WI38 (cell line): ENCODE results near the gene ZNF655.

ENCODE experiments used
- H3K4me3 ChIP-seq: 2 replicates; pipeline ENCODE4 v1.5.1; 2011; ENCODE audit warnings: low read depth, mild to moderate bottlenecking, control low read depth, low read length
- TF ChIP-seq, protein P1 (sequence below): IDR thresholded peaks from 2 replicates; pipeline ENCODE4 v1.5.1; 2012; ENCODE audit warnings: low read depth, mild to moderate bottlenecking, control low read depth, low read length

ZNF655 gene

DNA sequence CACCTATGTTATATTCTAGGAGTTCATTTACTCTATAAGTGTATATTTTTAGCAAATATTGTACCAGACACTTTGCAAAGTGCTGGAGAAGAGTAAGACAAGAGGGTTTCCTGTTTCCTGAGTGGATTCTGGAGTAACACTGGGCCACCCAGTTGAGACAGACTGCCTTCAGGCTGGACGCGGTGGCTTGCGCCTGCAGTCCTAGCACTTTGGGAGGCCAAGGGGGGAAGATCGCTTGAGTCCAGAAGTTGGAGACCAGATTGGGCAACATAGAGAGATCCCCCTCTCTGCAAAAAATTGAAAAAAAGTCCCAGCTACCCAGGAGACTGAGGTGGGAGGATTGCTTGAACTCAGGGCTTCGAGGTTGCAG lies 57.5 kb downstream of the ZNF655 start:
- TF ChIP-seq, protein P1, sequence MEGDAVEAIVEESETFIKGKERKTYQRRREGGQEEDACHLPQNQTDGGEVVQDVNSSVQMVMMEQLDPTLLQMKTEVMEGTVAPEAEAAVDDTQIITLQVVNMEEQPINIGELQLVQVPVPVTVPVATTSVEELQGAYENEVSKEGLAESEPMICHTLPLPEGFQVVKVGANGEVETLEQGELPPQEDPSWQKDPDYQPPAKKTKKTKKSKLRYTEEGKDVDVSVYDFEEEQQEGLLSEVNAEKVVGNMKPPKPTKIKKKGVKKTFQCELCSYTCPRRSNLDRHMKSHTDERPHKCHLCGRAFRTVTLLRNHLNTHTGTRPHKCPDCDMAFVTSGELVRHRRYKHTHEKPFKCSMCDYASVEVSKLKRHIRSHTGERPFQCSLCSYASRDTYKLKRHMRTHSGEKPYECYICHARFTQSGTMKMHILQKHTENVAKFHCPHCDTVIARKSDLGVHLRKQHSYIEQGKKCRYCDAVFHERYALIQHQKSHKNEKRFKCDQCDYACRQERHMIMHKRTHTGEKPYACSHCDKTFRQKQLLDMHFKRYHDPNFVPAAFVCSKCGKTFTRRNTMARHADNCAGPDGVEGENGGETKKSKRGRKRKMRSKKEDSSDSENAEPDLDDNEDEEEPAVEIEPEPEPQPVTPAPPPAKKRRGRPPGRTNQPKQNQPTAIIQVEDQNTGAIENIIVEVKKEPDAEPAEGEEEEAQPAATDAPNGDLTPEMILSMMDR, result no peak
- peak overlapping the region; percentile 91 for H3K4me3 ChIP-seq

DNA sequence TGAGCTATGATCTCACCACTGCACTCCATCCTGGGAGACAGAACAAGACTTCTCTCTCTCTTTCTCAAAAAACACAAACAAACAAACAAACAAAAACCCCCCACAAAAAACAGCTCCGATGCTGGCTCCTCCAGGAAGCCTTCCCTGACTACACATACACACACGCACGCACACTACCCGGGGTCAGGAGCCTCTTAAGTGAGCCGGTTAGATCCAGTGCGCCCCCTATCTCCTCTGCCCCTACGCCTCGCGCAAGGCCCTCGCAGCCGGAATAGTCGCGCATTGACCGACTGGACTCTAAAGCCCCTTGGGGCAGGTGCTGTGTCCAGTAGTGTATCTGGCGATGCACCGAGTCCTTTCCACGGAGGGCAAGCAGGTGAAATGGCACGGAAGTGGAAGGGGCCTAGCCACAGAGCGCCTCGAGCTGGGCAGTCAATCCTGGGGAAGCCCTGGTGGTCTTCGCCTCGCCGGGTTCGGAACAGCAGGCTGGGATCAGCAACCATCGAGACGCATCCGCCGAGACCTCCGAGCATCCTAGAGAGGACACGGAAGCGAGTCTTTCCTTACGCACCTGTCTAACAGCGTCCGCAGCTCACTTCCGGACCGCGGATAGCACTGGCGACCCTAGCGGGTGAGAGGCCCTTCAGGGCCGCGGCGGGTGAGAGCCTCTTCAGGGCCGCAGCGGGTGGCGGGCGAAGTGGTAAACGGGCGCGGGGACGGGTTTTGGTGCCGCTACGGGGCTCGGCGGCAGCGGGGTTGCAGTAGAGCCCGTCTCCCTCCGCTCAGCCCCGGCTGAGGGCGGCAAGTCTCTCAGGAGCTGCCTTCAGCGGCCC lies 58.1 kb downstream of the ZNF655 start, which contains the start of gene ZSCAN25:
TSS of gene ZSCAN25 (plus strand) at position 588 of the 833 bp plus-strand sequence. CDS start 2,661 bp downstream, outside the sequence.
- TF ChIP-seq, protein P1, result peak; percentile 32
- peak within 1 kb of the TSS; percentile 91 for H3K4me3 ChIP-seq

DNA sequence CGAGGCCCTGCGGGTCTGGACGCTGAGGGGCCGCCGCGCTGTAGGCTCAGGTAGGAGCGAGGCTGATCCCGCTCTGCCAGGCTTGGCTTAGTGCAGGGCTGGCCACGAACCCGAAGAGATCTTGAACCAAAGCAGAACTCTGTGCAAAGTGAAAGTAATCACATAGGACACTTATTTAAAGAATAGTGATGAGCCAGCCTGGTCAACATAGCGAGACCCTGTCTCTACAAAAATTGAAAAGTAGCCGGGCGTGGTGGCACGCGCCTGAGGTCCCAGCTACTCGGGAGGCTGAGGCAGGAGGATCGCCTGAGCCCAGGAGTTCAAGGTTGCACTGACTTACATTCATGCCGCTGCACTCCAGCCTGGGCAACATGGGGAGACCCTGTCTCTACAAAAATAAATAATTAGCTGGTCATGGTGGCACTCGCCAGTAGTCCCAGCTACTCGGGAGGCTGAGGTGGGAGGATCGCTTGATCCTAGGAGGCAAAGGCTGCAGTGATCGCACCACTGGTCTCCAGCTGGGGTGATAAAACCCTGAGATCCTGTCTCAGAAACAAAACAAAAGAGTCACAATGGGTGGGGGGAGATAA lies 58.8 kb downstream of the ZNF655 start:
- TF ChIP-seq, protein P1, result no peak
- peak overlapping the region; percentile 91 for H3K4me3 ChIP-seq

DNA sequence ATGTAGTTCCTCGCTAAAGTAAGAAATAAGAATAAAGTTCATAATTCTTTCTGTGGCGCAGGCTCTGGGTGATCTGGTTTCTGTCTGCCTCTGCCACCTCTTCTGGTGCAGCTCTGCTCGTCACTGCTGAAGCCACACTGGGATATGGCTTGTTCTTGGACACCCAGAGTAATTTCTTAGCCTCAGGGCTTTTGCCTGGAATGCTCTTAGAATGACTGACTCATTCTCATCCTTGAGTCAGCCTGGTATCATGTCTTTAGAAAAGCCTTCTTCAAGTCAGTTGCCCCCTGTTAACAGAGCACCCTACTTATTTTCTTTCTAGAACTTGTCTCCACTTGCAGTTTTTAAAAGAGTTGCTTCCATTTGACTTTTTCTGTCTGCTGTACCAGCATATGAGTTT lies 60.3 kb downstream of the ZNF655 start:
- no peak overlapping the region for H3K4me3 ChIP-seq
- TF ChIP-seq, protein P1, result no peak

DNA sequence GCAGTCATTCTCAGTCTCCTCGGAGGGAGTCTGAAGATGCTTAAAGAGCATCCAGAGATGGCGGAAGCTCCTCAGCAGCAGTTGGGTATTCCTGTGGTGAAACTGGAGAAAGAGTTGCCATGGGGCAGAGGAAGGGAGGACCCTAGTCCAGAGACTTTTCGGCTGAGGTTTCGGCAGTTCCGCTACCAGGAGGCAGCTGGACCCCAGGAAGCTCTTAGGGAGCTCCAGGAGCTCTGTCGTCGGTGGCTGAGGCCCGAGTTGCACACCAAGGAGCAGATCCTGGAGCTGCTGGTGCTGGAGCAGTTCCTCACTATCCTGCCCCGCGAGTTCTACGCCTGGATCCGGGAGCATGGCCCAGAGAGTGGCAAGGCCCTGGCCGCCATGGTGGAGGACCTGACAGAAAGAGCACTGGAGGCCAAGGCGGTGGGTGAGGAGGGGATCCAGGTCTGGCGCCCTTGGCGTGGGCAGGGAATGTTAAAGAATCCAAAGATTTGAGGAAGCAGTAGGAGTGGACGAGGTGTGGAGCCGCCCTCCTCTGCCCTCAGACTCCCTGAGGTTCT lies 61.2 kb downstream of the ZNF655 start:
- TF ChIP-seq, protein P1, result no peak
- H3K4me3 ChIP-seq, result no peak overlapping the region

DNA sequence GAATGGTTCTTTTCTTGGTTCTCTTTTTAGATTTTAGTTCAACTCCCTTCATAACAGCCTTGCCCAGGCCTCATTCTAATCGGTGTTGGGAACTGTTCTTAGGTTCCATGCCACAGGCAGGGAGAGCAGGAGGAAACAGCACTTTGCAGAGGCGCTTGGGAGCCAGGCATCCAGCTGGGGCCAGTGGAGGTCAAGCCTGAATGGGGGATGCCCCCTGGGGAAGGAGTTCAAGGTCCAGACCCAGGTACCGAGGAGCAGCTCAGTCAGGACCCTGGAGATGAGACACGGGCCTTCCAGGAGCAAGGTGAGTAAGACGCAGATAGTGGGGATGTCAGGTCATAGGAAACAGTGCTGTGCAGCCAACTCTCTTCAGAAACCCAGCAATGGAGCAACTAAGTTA lies 62.8 kb downstream of the ZNF655 start:
- H3K4me3 ChIP-seq, result no peak overlapping the region
- TF ChIP-seq, protein P1, result no peak

DNA sequence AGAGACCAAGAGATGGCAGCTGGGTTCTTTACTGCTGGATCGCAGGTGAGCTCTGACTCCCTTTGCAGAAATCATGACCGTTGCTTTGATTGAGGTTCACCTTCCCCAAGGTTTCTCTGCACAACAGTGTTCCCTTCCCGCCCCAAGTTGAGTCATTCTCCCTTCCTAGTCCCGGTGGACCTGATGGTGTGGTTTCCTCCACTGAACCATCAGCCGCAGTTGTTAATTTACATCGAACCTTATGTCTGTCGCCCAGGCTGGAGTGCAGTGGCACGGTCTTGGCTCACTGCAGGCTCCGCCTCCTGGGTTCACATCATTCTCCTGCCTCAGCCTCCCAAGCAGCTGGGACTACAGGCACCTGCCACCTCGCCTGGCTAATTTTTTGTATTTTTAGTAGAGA lies 64.2 kb downstream of the ZNF655 start:
- TF ChIP-seq, protein P1, result no peak

More for the DNA sequence above, 64.2 kb downstream of the ZNF655 start:
- H3K4me3 ChIP-seq, result no peak overlapping the region
